Measurements from ENCODE around the gene CORO1C.
"Not testable (repeated sequence)": the region's sequence is repeated elsewhere in the genome, so short reads cannot be mapped to it uniquely, and the experiment has no call there.

CORO1C gene

DNA sequence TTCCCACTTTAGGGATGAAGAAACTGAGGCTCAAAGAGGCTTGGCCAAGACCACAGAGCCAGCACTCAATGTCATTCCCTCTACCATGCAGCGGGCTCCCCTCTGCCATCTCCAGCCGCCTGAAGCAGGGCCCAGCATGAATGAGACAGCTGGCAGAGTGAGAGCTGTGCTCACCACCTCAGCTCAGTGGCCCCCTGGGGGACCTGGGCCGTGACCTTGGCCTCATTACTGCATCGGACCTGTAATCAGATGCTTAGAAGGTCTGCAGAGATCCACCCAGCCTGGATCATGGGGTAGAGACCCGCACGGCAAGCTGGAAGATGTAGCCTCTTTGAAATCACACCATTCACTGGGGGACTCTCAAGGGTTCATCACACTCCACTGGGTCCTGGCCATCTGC, 22.7 kb upstream of the CORO1C start:
- DNase-seq, result no peak
- Histone ChIP-seq H3K27ac (ENCODE audit: insufficient read depth, low read length, poor library complexity, severe bottlenecking) (no peak overlapping the region), H3K36me3 (ENCODE audit: control insufficient read depth, insufficient read depth, low read length) (no peaks in the 10 kb centered on the region), H3K9me3 (ENCODE audit: control insufficient read depth, low read length) (no peaks in the 10 kb centered on the region), H3K4me1 (ENCODE audit: control insufficient read depth, insufficient read depth, low read length, poor library complexity, severe bottlenecking) (no peaks in the 10 kb centered on the region), H3K4me3 (ENCODE audit: insufficient read depth, low read depth, low read length, poor library complexity, severe bottlenecking) (no peak overlapping the region), H3K27me3 (replicated peaks; ENCODE audit: control insufficient read depth, insufficient read depth, low read length, poor library complexity, severe bottlenecking) (no peaks in the 10 kb centered on the region)

DNA sequence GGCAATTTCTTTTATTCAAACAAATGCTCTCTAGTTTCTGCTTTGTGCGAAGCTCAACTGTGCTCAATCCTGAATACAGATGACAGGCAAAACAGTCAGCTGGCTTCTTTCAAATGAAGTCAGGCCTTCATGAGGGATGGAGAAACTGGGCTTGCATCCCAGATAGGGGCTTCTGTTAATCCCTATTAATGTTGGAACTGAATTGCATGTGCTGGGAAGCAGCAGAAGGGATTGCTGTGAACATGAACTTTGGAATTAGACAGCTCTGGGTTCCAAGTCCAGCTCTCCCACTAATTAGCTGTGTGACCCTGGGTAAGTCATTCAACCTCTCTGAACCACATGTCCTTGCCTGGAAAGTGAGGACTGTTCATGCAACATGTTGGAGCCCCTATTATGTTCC, 21.1 kb upstream of the CORO1C start:
- no peaks in the 10 kb centered on the region for H3K36me3 ChIP-seq (ENCODE audit: control insufficient read depth, insufficient read depth, low read length)
- no peak overlapping the region for H3K4me3 ChIP-seq (ENCODE audit: insufficient read depth, low read depth, low read length, poor library complexity, severe bottlenecking)
- H3K4me1 ChIP-seq (ENCODE audit: control insufficient read depth, insufficient read depth, low read length, poor library complexity, severe bottlenecking), result no peaks in the 10 kb centered on the region
- no peaks in the 10 kb centered on the region for H3K9me3 ChIP-seq (ENCODE audit: control insufficient read depth, low read length)
- no peak for DNase-seq
- no peaks in the 10 kb centered on the region for H3K27me3 ChIP-seq (replicated peaks; ENCODE audit: control insufficient read depth, insufficient read depth, low read length, poor library complexity, severe bottlenecking)
- no peak overlapping the region for H3K27ac ChIP-seq (ENCODE audit: insufficient read depth, low read length, poor library complexity, severe bottlenecking)

GRCh38 chr12:108751821-108752220, 20.5 kb upstream of the CORO1C start:
- no peak overlapping the region for H3K4me3 ChIP-seq (ENCODE audit: insufficient read depth, low read depth, low read length, poor library complexity, severe bottlenecking)
- no peaks in the 10 kb centered on the region for H3K27me3 ChIP-seq (replicated peaks; ENCODE audit: control insufficient read depth, insufficient read depth, low read length, poor library complexity, severe bottlenecking)
- H3K9me3 ChIP-seq (ENCODE audit: control insufficient read depth, low read length), result no peaks in the 10 kb centered on the region
- no peak for DNase-seq
- no peaks in the 10 kb centered on the region for H3K36me3 ChIP-seq (ENCODE audit: control insufficient read depth, insufficient read depth, low read length)
- no peak overlapping the region for H3K27ac ChIP-seq (ENCODE audit: insufficient read depth, low read length, poor library complexity, severe bottlenecking)
- no peaks in the 10 kb centered on the region for H3K4me1 ChIP-seq (ENCODE audit: control insufficient read depth, insufficient read depth, low read length, poor library complexity, severe bottlenecking)

DNA sequence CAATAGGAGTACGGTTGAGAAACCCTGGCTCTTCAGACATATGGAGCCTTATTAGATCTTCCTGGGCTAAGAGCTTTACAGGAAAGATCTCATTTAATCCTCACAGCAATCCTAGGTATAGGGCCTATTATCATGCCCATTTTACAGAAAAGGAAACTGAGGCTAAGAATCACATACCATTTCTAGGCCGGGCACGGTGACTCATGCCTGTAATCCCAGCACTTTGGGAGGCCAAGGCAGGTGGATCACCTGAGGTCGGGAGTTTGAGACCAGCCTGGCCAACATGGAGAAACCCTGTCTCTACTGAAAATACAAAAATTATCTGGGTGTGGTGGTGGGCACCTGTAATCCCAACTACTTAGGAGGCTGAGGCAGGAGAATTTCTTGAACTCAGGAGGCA, 19.7 kb upstream of the CORO1C start:
- not testable (repeated sequence) for H3K4me1 ChIP-seq (ENCODE audit: control insufficient read depth, insufficient read depth, low read length, poor library complexity, severe bottlenecking); H3K27ac ChIP-seq (ENCODE audit: insufficient read depth, low read length, poor library complexity, severe bottlenecking); DNase-seq; H3K4me3 ChIP-seq (ENCODE audit: insufficient read depth, low read depth, low read length, poor library complexity, severe bottlenecking); H3K27me3 ChIP-seq (replicated peaks; ENCODE audit: control insufficient read depth, insufficient read depth, low read length, poor library complexity, severe bottlenecking); H3K36me3 ChIP-seq (ENCODE audit: control insufficient read depth, insufficient read depth, low read length); H3K9me3 ChIP-seq (ENCODE audit: control insufficient read depth, low read length)

DNA sequence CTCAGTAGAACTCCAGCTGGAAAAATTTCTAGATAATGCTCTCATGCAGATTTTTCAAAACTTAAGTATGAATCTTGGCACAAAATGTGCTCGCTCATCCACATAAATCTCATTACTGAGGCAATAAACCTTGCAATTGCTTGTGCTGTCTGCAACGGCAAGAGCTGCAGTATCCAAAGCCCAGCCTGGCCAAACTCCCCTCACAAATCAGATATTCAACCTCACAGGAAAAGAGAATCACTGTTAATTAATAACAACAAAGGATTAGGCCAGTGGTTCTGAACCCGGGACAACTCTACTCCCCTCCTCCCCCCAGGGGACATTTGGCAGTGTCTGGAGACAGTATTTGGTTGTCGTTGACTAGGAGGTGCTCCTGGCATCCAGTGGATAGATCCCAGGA, 19.2 kb upstream of the CORO1C start:
- Histone ChIP-seq H3K9me3 (ENCODE audit: control insufficient read depth, low read length) (no peaks in the 10 kb centered on the region), H3K36me3 (ENCODE audit: control insufficient read depth, insufficient read depth, low read length) (no peaks in the 10 kb centered on the region), H3K27me3 (replicated peaks; ENCODE audit: control insufficient read depth, insufficient read depth, low read length, poor library complexity, severe bottlenecking) (no peaks in the 10 kb centered on the region), H3K27ac (ENCODE audit: insufficient read depth, low read length, poor library complexity, severe bottlenecking) (no peak overlapping the region), H3K4me3 (ENCODE audit: insufficient read depth, low read depth, low read length, poor library complexity, severe bottlenecking) (no peak overlapping the region), H3K4me1 (ENCODE audit: control insufficient read depth, insufficient read depth, low read length, poor library complexity, severe bottlenecking) (no peaks in the 10 kb centered on the region)
- DNase-seq, result no peak

GRCh38 chr12:108747563-108747962, 16.2 kb upstream of the CORO1C start:
- no peak overlapping the region for H3K27ac ChIP-seq (ENCODE audit: insufficient read depth, low read length, poor library complexity, severe bottlenecking)
- H3K9me3 ChIP-seq (ENCODE audit: control insufficient read depth, low read length), result no peaks in the 10 kb centered on the region
- H3K36me3 ChIP-seq (ENCODE audit: control insufficient read depth, insufficient read depth, low read length), result no peaks in the 10 kb centered on the region
- H3K4me3 ChIP-seq (ENCODE audit: insufficient read depth, low read depth, low read length, poor library complexity, severe bottlenecking), result no peak overlapping the region
- no peaks in the 10 kb centered on the region for H3K27me3 ChIP-seq (replicated peaks; ENCODE audit: control insufficient read depth, insufficient read depth, low read length, poor library complexity, severe bottlenecking)
- no peak for DNase-seq
- no peaks in the 10 kb centered on the region for H3K4me1 ChIP-seq (ENCODE audit: control insufficient read depth, insufficient read depth, low read length, poor library complexity, severe bottlenecking)

- Histone ChIP-seq H3K27me3 (replicated peaks; ENCODE audit: control insufficient read depth, insufficient read depth, low read length, poor library complexity, severe bottlenecking) (no peaks in the 10 kb centered on the region), H3K9me3 (ENCODE audit: control insufficient read depth, low read length) (no peaks in the 10 kb centered on the region), H3K27ac (ENCODE audit: insufficient read depth, low read length, poor library complexity, severe bottlenecking) (no peak overlapping the region), H3K4me3 (ENCODE audit: insufficient read depth, low read depth, low read length, poor library complexity, severe bottlenecking) (no peak overlapping the region), H3K4me1 (ENCODE audit: control insufficient read depth, insufficient read depth, low read length, poor library complexity, severe bottlenecking) (no peaks in the 10 kb centered on the region), H3K36me3 (ENCODE audit: control insufficient read depth, insufficient read depth, low read length) (no peaks in the 10 kb centered on the region)
- no peak for DNase-seq
Observed at GRCh38 chr12:108745641-108746040, 14.3 kb upstream of the CORO1C start.

GRCh38 chr12:108744021-108744897, 12.9 kb upstream of the CORO1C start:
- H3K4me1 ChIP-seq (ENCODE audit: control insufficient read depth, insufficient read depth, low read length, poor library complexity, severe bottlenecking), result no peaks in the 10 kb centered on the region
- H3K27me3 ChIP-seq (replicated peaks; ENCODE audit: control insufficient read depth, insufficient read depth, low read length, poor library complexity, severe bottlenecking), result no peaks in the 10 kb centered on the region
- H3K36me3 ChIP-seq (ENCODE audit: control insufficient read depth, insufficient read depth, low read length), result no peaks in the 10 kb centered on the region
- no peaks in the 10 kb centered on the region for H3K9me3 ChIP-seq (ENCODE audit: control insufficient read depth, low read length)
- H3K4me3 ChIP-seq (ENCODE audit: insufficient read depth, low read depth, low read length, poor library complexity, severe bottlenecking), result no peak overlapping the region
- no peak for DNase-seq
- H3K27ac ChIP-seq (ENCODE audit: insufficient read depth, low read length, poor library complexity, severe bottlenecking), result no peak overlapping the region

- H3K4me3 ChIP-seq (ENCODE audit: insufficient read depth, low read depth, low read length, poor library complexity, severe bottlenecking), result no peak overlapping the region
Observed at GRCh38 chr12:108738170-108738569, 6.9 kb upstream of the CORO1C start.

DNA sequence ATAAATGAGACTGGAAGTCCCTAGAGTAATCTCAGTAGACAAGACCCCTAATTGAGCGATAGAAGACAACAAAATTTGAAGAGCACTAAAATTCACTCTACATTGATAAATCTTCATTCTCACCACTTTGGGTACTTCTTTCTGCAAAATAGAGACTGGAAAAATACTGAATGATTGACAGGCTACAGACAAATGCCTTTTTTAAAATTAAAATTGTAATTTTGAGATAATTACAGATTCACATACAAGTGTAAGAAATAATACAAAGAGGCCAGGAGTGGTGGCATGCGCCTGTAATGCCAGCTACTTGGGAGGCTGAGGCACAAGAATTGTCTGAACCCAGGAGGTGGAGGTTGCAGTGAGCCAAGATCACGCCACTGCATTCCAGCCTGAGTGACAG, 4.5 kb upstream of the CORO1C start:
- no peak for DNase-seq
- Histone ChIP-seq H3K4me3 (ENCODE audit: insufficient read depth, low read depth, low read length, poor library complexity, severe bottlenecking) (no peak overlapping the region), H3K4me1 (ENCODE audit: control insufficient read depth, insufficient read depth, low read length, poor library complexity, severe bottlenecking) (no peaks in the 10 kb centered on the region), H3K27ac (ENCODE audit: insufficient read depth, low read length, poor library complexity, severe bottlenecking) (no peak overlapping the region), H3K9me3 (ENCODE audit: control insufficient read depth, low read length) (no peaks in the 10 kb centered on the region), H3K27me3 (replicated peaks; ENCODE audit: control insufficient read depth, insufficient read depth, low read length, poor library complexity, severe bottlenecking) (no peaks in the 10 kb centered on the region), H3K36me3 (ENCODE audit: control insufficient read depth, insufficient read depth, low read length) (no peaks in the 10 kb centered on the region)

More at GRCh38 chr12:108738170-108738569, 6.9 kb upstream of the CORO1C start:
- Histone ChIP-seq H3K36me3 (ENCODE audit: control insufficient read depth, insufficient read depth, low read length) (no peaks in the 10 kb centered on the region), H3K9me3 (ENCODE audit: control insufficient read depth, low read length) (no peaks in the 10 kb centered on the region), H3K27me3 (replicated peaks; ENCODE audit: control insufficient read depth, insufficient read depth, low read length, poor library complexity, severe bottlenecking) (no peaks in the 10 kb centered on the region), H3K27ac (ENCODE audit: insufficient read depth, low read length, poor library complexity, severe bottlenecking) (no peak overlapping the region), H3K4me1 (ENCODE audit: control insufficient read depth, insufficient read depth, low read length, poor library complexity, severe bottlenecking) (no peaks in the 10 kb centered on the region)
- DNase-seq, result no peak

Data from effector memory CD4-positive, alpha-beta T cell (primary cell).